ENCODE results near the gene SLC18B1.

SLC18B1 gene

DNA sequence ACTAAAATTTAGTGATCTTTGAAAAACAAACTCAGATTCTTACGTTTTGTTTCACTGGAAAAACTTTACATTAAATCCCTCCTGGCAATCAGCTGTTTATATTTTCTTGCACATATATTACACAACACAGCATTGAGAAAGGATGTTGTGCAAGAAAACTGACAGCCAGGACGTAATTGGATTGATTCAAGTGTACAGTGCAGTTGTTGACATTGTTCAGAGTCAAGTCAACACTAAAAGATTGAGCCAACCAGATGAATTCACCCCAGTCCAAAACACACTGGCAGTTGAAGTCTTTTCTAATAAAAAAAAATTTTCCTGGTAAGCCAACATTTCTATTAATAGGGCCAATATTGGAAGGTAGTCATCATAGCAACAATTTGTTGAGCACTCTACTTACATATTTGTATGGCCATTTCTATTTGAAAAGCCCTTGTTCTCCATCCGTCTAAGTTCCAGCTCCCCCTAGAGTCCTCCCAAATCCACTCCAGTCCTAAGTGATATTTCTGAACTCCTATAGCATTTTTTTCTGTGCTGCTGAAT lies 63.7 kb downstream of the SLC18B1 start:
- Histone ChIP-seq H3K27me3 (ENCODE audit: low read length) (no peaks in the 10 kb centered on the region), H3K79me2 (ENCODE audit: insufficient read depth, low read length) (no peaks in the 10 kb centered on the region), H3K9me2 (replicated peaks; ENCODE audit: insufficient read depth, low read length) (no peaks in the 10 kb centered on the region), H3K4me2 (ENCODE audit: low read depth, low read length, poor library complexity, severe bottlenecking) (no peak overlapping the region), H4K20me1 (ENCODE audit: low read depth, low read length) (no peaks in the 10 kb centered on the region), H3K27ac (ENCODE audit: low read depth, low read length) (no peak overlapping the region), H3K36me3 (ENCODE audit: low read length) (no peaks in the 10 kb centered on the region), H3F3A (ENCODE audit: insufficient read depth) (no peaks in the 10 kb centered on the region), H3K9ac (ENCODE audit: low read length) (no peak overlapping the region), H3K4me3 (ENCODE audit: insufficient read depth, low read length, poor library complexity, severe bottlenecking) (no peak overlapping the region), H3K9me3 (ENCODE audit: insufficient read depth, low read length) (no peaks in the 10 kb centered on the region), H2AFZ (ENCODE audit: low read depth, low read length, severe bottlenecking) (no peak overlapping the region)
- TF ChIP-seq CTCF (IDR thresholded peaks at IDR 0.05; ENCODE audit: insufficient read depth, low read length, poor library complexity, severe bottlenecking) (no peak), EZH2phosphoT487 (conservative IDR thresholded peaks at IDR 0.05; ENCODE audit: low read length) (no peak)

DNA sequence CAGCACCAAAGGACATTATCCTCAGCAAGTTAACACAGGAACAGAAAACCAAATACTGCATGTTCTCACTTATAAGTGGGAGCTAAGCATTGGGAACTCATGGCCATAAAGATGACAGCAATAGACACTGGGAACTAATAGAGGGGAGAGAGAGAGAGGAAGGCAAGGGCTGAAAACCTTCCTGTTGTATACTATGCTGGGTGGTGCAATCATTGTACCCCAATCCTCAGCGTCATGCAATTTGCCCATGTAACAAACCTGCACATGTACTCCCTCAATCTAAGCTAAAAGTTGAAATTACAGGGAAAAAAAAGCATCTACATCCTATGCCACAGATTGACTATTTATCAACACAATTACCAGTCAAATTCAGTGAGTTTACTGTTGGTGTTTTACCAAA lies 64.6 kb downstream of the SLC18B1 start:
- no peaks in the 10 kb centered on the region for H4K20me1 ChIP-seq (ENCODE audit: low read depth, low read length)
- no peaks in the 10 kb centered on the region for H3K9me3 ChIP-seq (ENCODE audit: insufficient read depth, low read length)
- no peak overlapping the region for H3K4me2 ChIP-seq (ENCODE audit: low read depth, low read length, poor library complexity, severe bottlenecking)
- H3K36me3 ChIP-seq (ENCODE audit: low read length), result no peaks in the 10 kb centered on the region
- H3K27me3 ChIP-seq (ENCODE audit: low read length), result no peaks in the 10 kb centered on the region
- no peak overlapping the region for H3K4me3 ChIP-seq (ENCODE audit: insufficient read depth, low read length, poor library complexity, severe bottlenecking)
- H3K9me2 ChIP-seq (replicated peaks; ENCODE audit: insufficient read depth, low read length), result no peaks in the 10 kb centered on the region
- no peaks in the 10 kb centered on the region for H3K79me2 ChIP-seq (ENCODE audit: insufficient read depth, low read length)
- TF ChIP-seq EZH2phosphoT487 (conservative IDR thresholded peaks at IDR 0.05; ENCODE audit: low read length) (no peak), CTCF (IDR thresholded peaks at IDR 0.05; ENCODE audit: insufficient read depth, low read length, poor library complexity, severe bottlenecking) (no peak)
- no peaks in the 10 kb centered on the region for H3F3A ChIP-seq (ENCODE audit: insufficient read depth)
- H3K27ac ChIP-seq (ENCODE audit: low read depth, low read length), result no peak overlapping the region
- no peak overlapping the region for H2AFZ ChIP-seq (ENCODE audit: low read depth, low read length, severe bottlenecking)
- no peak overlapping the region for H3K9ac ChIP-seq (ENCODE audit: low read length)

DNA sequence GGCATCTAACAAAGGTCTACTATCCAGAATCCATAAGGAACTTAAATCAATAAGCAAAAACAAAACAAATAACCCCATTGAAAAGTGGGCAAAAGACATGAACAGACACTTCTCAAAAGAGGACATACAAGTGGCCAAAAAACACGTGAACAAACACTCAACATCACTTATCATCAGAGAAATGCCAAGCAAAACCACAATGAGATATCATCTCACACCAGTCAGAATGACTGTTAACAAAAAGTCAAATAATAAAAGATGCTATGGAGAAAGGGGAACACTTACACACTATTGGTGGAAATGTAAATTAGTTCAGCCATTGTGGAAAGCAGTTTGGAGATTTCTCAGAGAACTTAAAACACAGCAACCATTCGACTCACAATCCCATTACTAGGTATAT lies 65.2 kb downstream of the SLC18B1 start:
- Histone ChIP-seq H4K20me1 (ENCODE audit: low read depth, low read length) (no peaks in the 10 kb centered on the region), H3F3A (ENCODE audit: insufficient read depth) (no peaks in the 10 kb centered on the region)

More for the DNA sequence above, 65.2 kb downstream of the SLC18B1 start:
- TF ChIP-seq EZH2phosphoT487 (conservative IDR thresholded peaks at IDR 0.05; ENCODE audit: low read length), result no peak
- no peak for TF ChIP-seq CTCF (IDR thresholded peaks at IDR 0.05; ENCODE audit: insufficient read depth, low read length, poor library complexity, severe bottlenecking)
- Histone ChIP-seq H3K9me3 (ENCODE audit: insufficient read depth, low read length) (no peaks in the 10 kb centered on the region), H3K9ac (ENCODE audit: low read length) (no peak overlapping the region), H2AFZ (ENCODE audit: low read depth, low read length, severe bottlenecking) (no peak overlapping the region), H3K4me2 (ENCODE audit: low read depth, low read length, poor library complexity, severe bottlenecking) (no peak overlapping the region), H3K27me3 (ENCODE audit: low read length) (no peaks in the 10 kb centered on the region), H3K4me3 (ENCODE audit: insufficient read depth, low read length, poor library complexity, severe bottlenecking) (no peak overlapping the region), H3K79me2 (ENCODE audit: insufficient read depth, low read length) (no peaks in the 10 kb centered on the region), H3K36me3 (ENCODE audit: low read length) (no peaks in the 10 kb centered on the region), H3K9me2 (replicated peaks; ENCODE audit: insufficient read depth, low read length) (no peaks in the 10 kb centered on the region), H3K27ac (ENCODE audit: low read depth, low read length) (no peak overlapping the region)

Measured in SU-DHL-6 (cell line).